Pancreas (tissue), 10 donors: Measurements from ENCODE around the gene SYT9. TPM values are rescaled to one million over a fixed set of nuclear protein-coding genes. Genes with fewer than 3 reads are reported as not detected.

ENCODE experiments used
- ATAC-seq, 4 donors: fragments of 200-7000 bp; cut with Tn5 transposase; one replicate each; pipeline versions ENCODE4 v1.8.0 to v1.9.1; 2020; ENCODE audit warnings: mild to moderate bottlenecking in 4 of 4, moderate library complexity in 4 of 4
- DNase-seq, 6 donors: peaks; one replicate each; pipeline ENCODE4 v3.0.0-alpha.2; 2020
- FAIRE-seq: peaks from 2 replicates; lab custom pipeline; 2012; peaks lifted over from hg19 to GRCh38; lab: Jason Lieb, UNC
- H3K27ac ChIP-seq, 4 donors: fragments of 200-600 bp; sonication (generic); 1 replicate in 3 of 4; 2 replicates in 1 of 4; pipeline versions ENCODE4 v1.5.0 to v1.8.0; 2020
- H3K27me3 ChIP-seq, 4 donors: fragments of 200-600 bp; one replicate each; pipeline ENCODE4 v1.8.0; 2021
- H3K36me3 ChIP-seq, 3 donors: fragments of 200-600 bp; sonication (generic) in 1 of 3; one replicate each; pipeline versions ENCODE4 v1.5.0 to v1.8.0; 2020 to 2021
- H3K4me1 ChIP-seq, 3 donors: fragments of 200-600 bp; one replicate each; pipeline ENCODE4 v1.8.0; 2021
- H3K4me3 ChIP-seq, 4 donors: fragments of 200-600 bp; sonication (generic) in 2 of 4; one replicate each; pipeline versions ENCODE4 v1.5.0 to v1.8.0; 2020 to 2021
- H3K9me3 ChIP-seq, 4 donors: fragments of 200-600 bp; one replicate each; pipeline ENCODE4 v1.8.0; 2021
- WGBS, 2 donors: extraction: QIAGEN DNeasy Blood & Tissue Kit; methylation state at CpG; one replicate each; pipeline ENCODE4 v1.1.7; 2013; 5-methylcytosine and 5-hydroxymethylcytosine counted together
- intact Hi-C, 3 donors: fragments of 100-400 bp; cut with DNase I; formaldehyde crosslinking; loops; one replicate each; pipeline versions ENCODE4 v1.11.1 to v1.14.2; 2022
- polyA plus RNA-seq, 2 donors: library from polyadenylated mRNA; stranded (reverse); fragments of 200-250 nt; gene quantifications; one replicate each; pipeline ENCODE4 v1.2.3, GENCODE V29; 2013
- total RNA-seq, 6 donors: library from RNA; stranded (reverse); fragmentation: NEBNext Ultra II Directional in 4 of 6; extraction: Animal tissue kit (Norgen Biotek cat#: 25700) in 4 of 6; gene quantifications; one replicate each; pipeline versions ENCODE4 v1.2.1 to v1.2.4, GENCODE V29; 2021 to 2023
- TF ChIP-seq, protein P1 (sequence below), 4 donors: fragments of 200-600 bp; sonication (generic) in 3 of 4; IDR thresholded peaks; one replicate each; pipeline versions ENCODE4 v1.5.0 to v1.8.0; 2021; ENCODE audit warnings: antibody characterized with exemption in 4 of 4
- donor health status: healthy with polysubstance abuse.
- donor health status: DM: no; HTN: no; CAD: no; lungs with moderate emphysema.
- donor health status: DM: no; HTN: no; CAD: no.
- donor health status: control.
- donor health status: control.
- donor health status: Bipolar disorder and iron deficiency.
- donor health status: DM: yes; HTN: yes; CAD: no.
- donor health status: DM: no; HTN: no; CAD: no.
- donor health status: DM: no; HTN: no; CAD: no.
- donor health status: DM: yes; HTN: yes; CAD: no.

The SYT9 gene
- total RNA-seq (1 to 10 TPM in 5 of 6 donors, under 1 TPM in 1; 0.83 to 2.0 (median 1.1) TPM), polyA plus RNA-seq (under 1 TPM; 0.38 to 0.52 TPM)

DNA sequence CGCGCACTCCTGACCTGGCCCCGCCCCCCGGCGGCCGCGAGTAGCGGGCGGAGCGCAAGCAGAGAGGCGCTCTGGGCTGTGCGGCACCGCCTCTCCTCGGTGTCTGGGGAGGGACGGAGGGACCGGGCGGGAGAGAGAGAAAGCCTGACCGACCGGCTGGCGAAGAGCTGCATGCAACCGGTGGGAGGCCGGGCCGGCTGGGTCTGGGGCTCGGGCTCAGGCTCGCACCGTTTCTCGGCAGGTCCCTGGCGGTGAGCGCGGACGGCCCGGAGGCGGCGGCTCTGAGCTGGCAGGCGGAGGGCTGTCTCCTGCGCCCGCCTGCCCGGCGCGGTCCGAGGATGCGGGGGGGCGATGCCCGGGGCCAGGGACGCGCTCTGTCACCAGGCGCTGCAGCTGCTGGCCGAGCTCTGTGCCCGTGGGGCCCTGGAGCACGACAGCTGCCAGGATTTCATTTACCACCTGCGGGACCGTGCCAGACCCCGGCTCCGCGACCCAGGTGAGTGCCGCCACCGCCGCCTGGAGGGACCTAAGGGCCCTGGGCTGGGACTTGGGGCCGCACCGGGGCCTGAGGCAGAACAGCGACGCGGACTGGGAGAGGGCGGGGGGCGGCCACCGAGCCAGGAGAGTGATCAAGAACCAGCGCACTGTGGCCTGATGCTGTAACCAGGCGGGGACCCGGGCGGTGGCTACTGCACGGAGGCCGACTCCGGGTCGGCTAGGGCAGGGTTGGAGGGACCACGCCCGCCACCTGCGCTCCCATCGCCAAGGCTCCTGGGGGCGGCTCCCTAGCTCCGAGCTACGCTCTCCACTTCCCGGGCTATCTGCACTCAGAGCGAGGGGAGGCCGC lies at the start of gene SYT9:
Gene SYT9, plus strand, starts transcription at position 69 of the 847 bp plus-strand sequence. Its CDS starts 283 bp downstream, at position 352.
- peak within 1 kb of the TSS; percentile 67 to 79 (median 75) for H3K4me3 ChIP-seq
- no peaks in the 10 kb centered on the region for H3K4me1 ChIP-seq
- FAIRE-seq = no peak
- H3K9me3 ChIP-seq = no peaks in the 10 kb centered on the region
- peak within 1 kb of the TSS in 1 of 4 donors; percentile 10 for H3K27ac ChIP-seq
- TF ChIP-seq, protein P1, sequence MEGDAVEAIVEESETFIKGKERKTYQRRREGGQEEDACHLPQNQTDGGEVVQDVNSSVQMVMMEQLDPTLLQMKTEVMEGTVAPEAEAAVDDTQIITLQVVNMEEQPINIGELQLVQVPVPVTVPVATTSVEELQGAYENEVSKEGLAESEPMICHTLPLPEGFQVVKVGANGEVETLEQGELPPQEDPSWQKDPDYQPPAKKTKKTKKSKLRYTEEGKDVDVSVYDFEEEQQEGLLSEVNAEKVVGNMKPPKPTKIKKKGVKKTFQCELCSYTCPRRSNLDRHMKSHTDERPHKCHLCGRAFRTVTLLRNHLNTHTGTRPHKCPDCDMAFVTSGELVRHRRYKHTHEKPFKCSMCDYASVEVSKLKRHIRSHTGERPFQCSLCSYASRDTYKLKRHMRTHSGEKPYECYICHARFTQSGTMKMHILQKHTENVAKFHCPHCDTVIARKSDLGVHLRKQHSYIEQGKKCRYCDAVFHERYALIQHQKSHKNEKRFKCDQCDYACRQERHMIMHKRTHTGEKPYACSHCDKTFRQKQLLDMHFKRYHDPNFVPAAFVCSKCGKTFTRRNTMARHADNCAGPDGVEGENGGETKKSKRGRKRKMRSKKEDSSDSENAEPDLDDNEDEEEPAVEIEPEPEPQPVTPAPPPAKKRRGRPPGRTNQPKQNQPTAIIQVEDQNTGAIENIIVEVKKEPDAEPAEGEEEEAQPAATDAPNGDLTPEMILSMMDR (IDR thresholded peaks at IDR 0.05) = no peak
- no peaks in the 10 kb centered on the region for H3K27me3 ChIP-seq
- peak; percentile 90 to 94 (median 94) for ATAC-seq
- peak; percentile 65 to 90 (median 72) for DNase-seq
- intact Hi-C loops = no loop called here
- 1 to 2% methylated on average over 77 to 84 of the region's 84 CpGs for WGBS, 2 donors
- no peaks in the 10 kb centered on the region for H3K36me3 ChIP-seq

DNA sequence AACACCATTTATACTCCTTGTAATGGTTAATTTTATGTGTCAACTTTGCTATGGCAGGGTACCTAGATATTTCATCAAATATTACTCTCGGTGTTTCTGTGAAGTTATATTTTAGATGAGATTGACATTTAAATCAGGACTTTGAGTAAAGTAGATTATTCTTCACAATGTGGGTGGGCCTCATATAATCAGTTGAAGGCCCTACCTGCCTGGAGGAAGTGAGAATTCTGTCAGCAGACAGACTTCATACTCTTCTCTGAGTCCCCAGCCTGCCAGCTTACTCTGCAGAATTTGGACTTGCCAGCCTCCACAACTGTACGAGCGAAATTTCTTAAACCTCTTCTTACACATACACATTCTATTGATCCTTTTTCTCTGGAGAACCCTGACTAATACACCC lies 49.3 kb upstream of the SYT9 start:
- Histone ChIP-seq H3K9me3 (no peaks in the 10 kb centered on the region), H3K36me3 (no peaks in the 10 kb centered on the region), H3K27me3 (no peaks in the 10 kb centered on the region), H3K4me1 (no peaks in the 10 kb centered on the region), H3K27ac (no peak overlapping the region), H3K4me3 (no peak overlapping the region)
- ATAC-seq = no peak
- no peak for DNase-seq
- TF ChIP-seq, protein P1 (IDR thresholded peaks at IDR 0.05) = no peak
- intact Hi-C loops = no loop called here
- no peak for FAIRE-seq
- WGBS, 2 donors = 86% methylated on average over 3 of the region's 3 CpGs

DNA sequence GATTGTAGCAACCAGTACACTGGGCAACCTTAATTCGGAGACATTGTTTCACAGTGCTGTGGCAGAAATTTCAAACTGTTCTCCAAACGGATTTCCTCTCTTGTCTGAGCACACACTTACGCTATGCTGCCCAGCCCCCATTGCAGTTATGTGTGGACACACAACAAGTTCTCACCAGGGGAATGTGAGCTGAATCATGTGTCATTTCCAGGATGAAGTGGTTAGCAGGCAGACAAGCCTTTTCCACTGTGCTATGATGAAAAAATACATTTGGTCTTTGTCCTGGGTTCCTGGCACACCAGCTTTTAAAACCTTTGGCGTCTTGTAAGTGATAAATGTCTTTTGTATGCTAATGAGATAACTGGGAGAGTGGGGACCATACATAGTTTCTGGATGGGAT lies 46.9 kb upstream of the SYT9 start:
- intact Hi-C loops = no loop called here

DNA sequence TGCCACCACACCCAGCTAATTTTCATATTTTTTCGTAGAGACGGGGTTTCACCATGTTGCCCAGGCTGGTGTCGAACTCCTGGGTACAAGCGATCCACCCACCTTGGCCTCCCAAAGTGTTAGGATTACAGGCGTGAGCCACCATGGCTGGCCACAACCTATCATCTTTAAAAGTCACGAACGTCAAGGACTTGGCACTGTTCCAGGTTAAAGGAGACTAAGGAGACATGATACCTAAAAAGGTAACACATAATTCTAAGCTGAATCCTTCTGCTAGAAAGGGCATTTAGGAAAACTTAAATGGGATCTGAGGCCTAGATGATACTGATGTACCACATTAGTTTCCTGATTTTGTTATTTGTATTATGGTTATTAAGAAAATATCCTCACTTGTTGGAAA lies 43.3 kb upstream of the SYT9 start:
- Histone ChIP-seq H3K27me3 (no peaks in the 10 kb centered on the region), H3K4me1 (no peaks in the 10 kb centered on the region), H3K9me3 (no peaks in the 10 kb centered on the region), H3K36me3 (no peaks in the 10 kb centered on the region), H3K27ac (no peak overlapping the region), H3K4me3 (no peak overlapping the region)
- 71% methylated on average over 7 of the region's 7 CpGs for WGBS, 2 donors
- intact Hi-C loops = no loop called here
- DNase-seq = no peak
- no peak for ATAC-seq
- FAIRE-seq = no peak
- TF ChIP-seq, protein P1 (IDR thresholded peaks at IDR 0.05) = no peak

More for the DNA sequence above, 46.9 kb upstream of the SYT9 start:
- Histone ChIP-seq H3K27ac (no peak overlapping the region), H3K9me3 (no peaks in the 10 kb centered on the region), H3K36me3 (no peaks in the 10 kb centered on the region), H3K4me1 (no peaks in the 10 kb centered on the region), H3K27me3 (no peaks in the 10 kb centered on the region), H3K4me3 (no peak overlapping the region)
- 27 to 32% methylated on average over 4 of the region's 4 CpGs for WGBS, 2 donors
- FAIRE-seq = no peak
- no peak for ATAC-seq
- TF ChIP-seq, protein P1 (IDR thresholded peaks at IDR 0.05) = no peak
- DNase-seq = no peak

DNA sequence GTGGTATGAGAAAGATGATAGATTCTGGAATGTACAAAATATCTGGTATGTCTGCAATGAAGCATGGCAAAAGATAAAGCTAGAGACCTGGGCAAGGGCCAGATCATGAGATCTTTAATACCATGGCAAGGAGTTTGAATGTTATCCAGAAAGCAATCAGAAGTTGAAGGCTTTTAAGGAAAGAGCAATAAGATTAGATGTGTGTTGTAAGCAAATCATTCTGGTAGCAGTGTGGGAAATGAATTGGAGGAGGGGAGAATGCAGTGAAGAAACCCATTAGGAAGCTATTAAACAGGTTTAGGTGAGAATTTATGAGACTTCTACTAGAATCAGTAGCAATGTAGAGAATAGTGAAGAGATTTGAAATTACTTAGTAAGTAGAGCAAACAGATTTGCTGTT lies 32.2 kb upstream of the SYT9 start:
- ATAC-seq (no peak), DNase-seq (no peak), FAIRE-seq (no peak)
- H3K9me3 ChIP-seq = no peaks in the 10 kb centered on the region
- TF ChIP-seq, protein P1 (IDR thresholded peaks at IDR 0.05) = no peak
- intact Hi-C loops = no loop called here
- H3K36me3 ChIP-seq = no peaks in the 10 kb centered on the region
- H3K27ac ChIP-seq = no peak overlapping the region
- peaks cover 0 to 7% (median 0%) of the 10 kb centered on the region in 4 donors for H3K27me3 ChIP-seq
- no peaks in the 10 kb centered on the region for H3K4me1 ChIP-seq
- H3K4me3 ChIP-seq = no peak overlapping the region
